ENCODE results near the gene DNAJC19. TPM values are rescaled to one million over a fixed set of nuclear protein-coding genes. Genes with fewer than 3 reads are reported as not detected.
"Not testable (repeated sequence)": the region's sequence is repeated elsewhere in the genome, so short reads cannot be mapped to it uniquely, and the experiment has no call there.

DNAJC19 gene
- polyA plus RNA-seq, 1 experiment = 41.0 TPM

DNA sequence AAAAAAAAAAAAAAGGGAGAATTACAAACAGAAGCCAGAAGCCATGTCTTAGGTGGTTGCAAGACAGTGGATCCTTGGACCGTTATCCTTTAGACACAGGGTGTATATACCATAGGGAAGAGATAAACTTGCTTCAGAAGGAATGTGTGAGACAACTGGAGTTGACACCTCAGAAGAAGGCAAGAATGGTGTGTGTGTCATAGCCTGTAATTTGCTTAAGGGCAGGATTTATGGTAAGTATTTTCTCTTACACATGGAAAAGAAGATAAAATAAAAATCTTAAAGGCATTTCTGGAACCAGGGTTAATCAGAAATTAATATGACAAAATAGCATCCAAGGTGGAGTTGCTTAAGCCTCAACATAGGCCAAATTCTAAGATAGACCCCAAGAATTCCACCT, 19.3 kb upstream of the DNAJC19 start:
- H3K27ac ChIP-seq (ENCODE audit: low read depth, low read length) = no peak overlapping the region
- H3K4me3 ChIP-seq (ENCODE audit: low read depth, low read length) = no peak overlapping the region
- H3K9me3 ChIP-seq (ENCODE audit: control insufficient read depth, insufficient read depth, low read length) = no peaks in the 10 kb centered on the region
- DNase-seq (ENCODE audit: low read depth, low spot score) = no peak
- TF ChIP-seq, protein P1, sequence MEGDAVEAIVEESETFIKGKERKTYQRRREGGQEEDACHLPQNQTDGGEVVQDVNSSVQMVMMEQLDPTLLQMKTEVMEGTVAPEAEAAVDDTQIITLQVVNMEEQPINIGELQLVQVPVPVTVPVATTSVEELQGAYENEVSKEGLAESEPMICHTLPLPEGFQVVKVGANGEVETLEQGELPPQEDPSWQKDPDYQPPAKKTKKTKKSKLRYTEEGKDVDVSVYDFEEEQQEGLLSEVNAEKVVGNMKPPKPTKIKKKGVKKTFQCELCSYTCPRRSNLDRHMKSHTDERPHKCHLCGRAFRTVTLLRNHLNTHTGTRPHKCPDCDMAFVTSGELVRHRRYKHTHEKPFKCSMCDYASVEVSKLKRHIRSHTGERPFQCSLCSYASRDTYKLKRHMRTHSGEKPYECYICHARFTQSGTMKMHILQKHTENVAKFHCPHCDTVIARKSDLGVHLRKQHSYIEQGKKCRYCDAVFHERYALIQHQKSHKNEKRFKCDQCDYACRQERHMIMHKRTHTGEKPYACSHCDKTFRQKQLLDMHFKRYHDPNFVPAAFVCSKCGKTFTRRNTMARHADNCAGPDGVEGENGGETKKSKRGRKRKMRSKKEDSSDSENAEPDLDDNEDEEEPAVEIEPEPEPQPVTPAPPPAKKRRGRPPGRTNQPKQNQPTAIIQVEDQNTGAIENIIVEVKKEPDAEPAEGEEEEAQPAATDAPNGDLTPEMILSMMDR (IDR thresholded peaks at IDR 0.05; ENCODE audit: low read depth, low read length) = no peak
- CTCF ChIA-PET = no interaction called here
- H3K27me3 ChIP-seq (ENCODE audit: control insufficient read depth, insufficient read depth, low read length) = no peaks in the 10 kb centered on the region
- POLR2A ChIA-PET = no interaction called here

DNA sequence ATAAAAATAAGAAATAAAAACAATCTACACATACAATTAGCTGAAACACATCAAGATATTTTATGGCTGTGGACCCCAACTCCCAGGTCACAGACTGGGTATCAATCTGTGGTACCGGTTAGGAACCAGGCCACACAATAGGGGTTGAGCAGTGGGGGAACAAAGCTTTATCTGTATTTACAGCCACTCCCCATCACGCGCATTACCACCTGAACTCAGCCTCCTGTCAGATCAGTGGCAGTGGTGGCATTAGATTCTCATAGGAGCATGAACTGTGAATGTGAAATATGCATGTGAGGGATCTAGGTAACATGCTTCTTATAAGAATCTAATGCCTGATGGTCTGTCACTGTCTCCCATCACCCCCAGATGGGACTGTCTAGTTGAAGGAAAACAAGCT, 17.7 kb upstream of the DNAJC19 start:
- ChIA-PET POLR2A (no interaction called here), CTCF (no interaction called here)
- no peaks in the 10 kb centered on the region for H3K9me3 ChIP-seq (ENCODE audit: control insufficient read depth, insufficient read depth, low read length)
- no peak for DNase-seq (ENCODE audit: low read depth, low spot score)
- no peak overlapping the region for H3K4me3 ChIP-seq (ENCODE audit: low read depth, low read length)
- H3K27ac ChIP-seq (ENCODE audit: low read depth, low read length) = no peak overlapping the region
- no peaks in the 10 kb centered on the region for H3K27me3 ChIP-seq (ENCODE audit: control insufficient read depth, insufficient read depth, low read length)
- TF ChIP-seq, protein P1 (IDR thresholded peaks at IDR 0.05; ENCODE audit: low read depth, low read length) = no peak

DNA sequence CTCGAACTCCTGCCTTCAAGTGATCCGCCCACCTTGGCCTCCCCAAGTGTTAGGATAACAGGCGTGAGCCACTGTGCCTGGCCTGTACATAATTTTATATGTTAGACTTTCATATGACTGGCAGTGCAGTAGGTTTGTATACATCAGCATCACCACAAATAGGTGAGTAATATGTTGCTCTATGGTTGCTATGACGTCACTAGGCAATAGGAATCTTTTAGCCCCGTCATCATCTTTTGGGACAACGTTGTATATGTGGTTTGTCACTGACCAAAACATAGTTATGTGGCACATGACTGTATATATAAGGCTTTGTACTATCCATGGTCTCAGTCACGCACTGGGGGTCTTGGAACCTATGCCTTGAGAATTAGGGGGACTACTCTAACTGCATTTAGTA, 17.0 kb upstream of the DNAJC19 start:
- no peaks in the 10 kb centered on the region for H3K27me3 ChIP-seq (ENCODE audit: control insufficient read depth, insufficient read depth, low read length)
- H3K27ac ChIP-seq (ENCODE audit: low read depth, low read length) = no peak overlapping the region
- TF ChIP-seq, protein P1 (IDR thresholded peaks at IDR 0.05; ENCODE audit: low read depth, low read length) = no peak
- no peaks in the 10 kb centered on the region for H3K9me3 ChIP-seq (ENCODE audit: control insufficient read depth, insufficient read depth, low read length)
- ChIA-PET POLR2A (no interaction called here), CTCF (interaction anchor here (0.6 kb wide), 1 partner anchor 1290 kb away, joined by 3 read pairs; no protein-coding TSS in a partner anchor)
- DNase-seq (ENCODE audit: low read depth, low spot score) = no peak
- no peak overlapping the region for H3K4me3 ChIP-seq (ENCODE audit: low read depth, low read length)

DNA sequence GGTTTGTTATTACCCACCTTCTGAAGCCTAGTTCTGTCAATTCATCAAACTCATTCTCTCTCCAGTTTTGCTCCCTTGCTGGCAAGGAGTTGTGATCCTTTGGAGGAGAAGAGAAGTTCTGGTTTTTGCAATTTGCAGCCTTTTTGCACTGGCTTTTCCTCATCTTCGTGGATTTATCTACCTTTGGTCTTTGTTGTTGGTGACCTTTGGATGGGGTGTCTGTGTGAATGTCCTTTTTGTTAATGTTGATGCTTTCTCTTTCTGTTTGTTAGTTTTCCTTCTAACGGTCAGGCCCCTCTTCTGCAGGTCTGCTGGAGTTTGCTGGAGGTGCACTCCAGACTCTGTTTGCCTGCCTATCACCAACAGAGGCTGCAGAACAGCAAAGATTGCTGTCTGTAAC, 13.9 kb upstream of the DNAJC19 start:
- H3K4me3 ChIP-seq (ENCODE audit: low read depth, low read length); H3K27me3 ChIP-seq (ENCODE audit: control insufficient read depth, insufficient read depth, low read length); DNase-seq (ENCODE audit: low read depth, low spot score); CTCF ChIA-PET; H3K9me3 ChIP-seq (ENCODE audit: control insufficient read depth, insufficient read depth, low read length); H3K27ac ChIP-seq (ENCODE audit: low read depth, low read length); POLR2A ChIA-PET: not testable (repeated sequence)

DNA sequence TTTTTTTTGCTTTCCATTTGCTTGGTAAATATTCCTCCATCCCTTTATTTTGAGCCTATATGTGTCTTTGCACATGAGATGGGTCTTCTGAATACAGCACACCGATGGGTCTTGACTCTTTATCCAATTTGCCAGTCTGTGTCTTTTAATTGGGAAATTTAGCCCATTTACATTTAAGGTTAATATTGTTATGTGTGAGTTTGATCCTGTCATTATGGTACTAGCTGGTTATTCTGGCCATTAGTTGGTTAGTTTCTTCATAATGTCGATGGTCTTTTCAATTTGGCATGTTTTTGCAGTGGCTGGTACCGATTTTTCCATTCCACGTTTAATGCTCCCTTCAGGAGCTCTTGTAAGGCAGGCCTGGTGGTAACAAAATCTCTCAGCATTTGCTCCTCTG, 12.8 kb upstream of the DNAJC19 start:
- H3K9me3 ChIP-seq (ENCODE audit: control insufficient read depth, insufficient read depth, low read length); DNase-seq (ENCODE audit: low read depth, low spot score); H3K27me3 ChIP-seq (ENCODE audit: control insufficient read depth, insufficient read depth, low read length); CTCF ChIA-PET; H3K27ac ChIP-seq (ENCODE audit: low read depth, low read length); H3K4me3 ChIP-seq (ENCODE audit: low read depth, low read length); POLR2A ChIA-PET: not testable (repeated sequence)

DNA sequence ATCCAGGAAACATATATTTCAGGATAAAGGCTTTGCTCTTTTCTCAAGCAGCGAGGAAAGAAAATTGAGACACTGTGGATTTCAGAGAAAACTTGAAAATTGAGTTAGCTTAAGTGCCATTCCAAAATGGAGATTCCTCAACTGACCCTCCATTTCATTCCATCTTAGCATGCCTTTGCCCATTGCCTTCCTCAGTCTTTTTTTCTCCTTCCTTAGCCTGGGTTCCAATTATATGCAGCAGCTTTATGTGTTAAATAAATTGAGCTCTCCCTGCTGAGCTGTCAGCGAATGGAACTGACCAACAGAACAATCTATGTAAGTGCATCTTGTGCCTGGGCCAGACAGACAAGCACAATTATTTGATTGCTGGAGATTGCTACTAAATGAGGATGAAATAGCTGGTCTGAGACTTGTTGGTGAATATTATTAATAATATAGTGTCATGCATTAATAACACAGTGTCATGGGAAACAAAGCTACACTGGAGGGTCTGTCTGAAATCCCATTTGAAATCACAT, 6.9 kb upstream of the DNAJC19 start:
- H3K27me3 ChIP-seq (ENCODE audit: control insufficient read depth, insufficient read depth, low read length) = no peaks in the 10 kb centered on the region
- TF ChIP-seq, protein P1 (IDR thresholded peaks at IDR 0.05; ENCODE audit: low read depth, low read length) = no peak
- POLR2A ChIA-PET = no interaction called here
- CTCF ChIA-PET = no interaction called here
- no peak for DNase-seq (ENCODE audit: low read depth, low spot score)
- no peak overlapping the region for H3K4me3 ChIP-seq (ENCODE audit: low read depth, low read length)
- H3K27ac ChIP-seq (ENCODE audit: low read depth, low read length) = no peak overlapping the region
- no peaks in the 10 kb centered on the region for H3K9me3 ChIP-seq (ENCODE audit: control insufficient read depth, insufficient read depth, low read length)

All from AG04450 (cell line).